Measurements from ENCODE around the gene SEMA4G. TPM values are rescaled to one million over a fixed set of nuclear protein-coding genes. Genes with fewer than 3 reads are reported as not detected.

The SEMA4G gene
- total and polyA plus RNA-seq, 2 of the 13 experiments (the other 11 are each of a cell fraction or from before 2014, with no cell fraction given), result 46.2 to 207 TPM

DNA sequence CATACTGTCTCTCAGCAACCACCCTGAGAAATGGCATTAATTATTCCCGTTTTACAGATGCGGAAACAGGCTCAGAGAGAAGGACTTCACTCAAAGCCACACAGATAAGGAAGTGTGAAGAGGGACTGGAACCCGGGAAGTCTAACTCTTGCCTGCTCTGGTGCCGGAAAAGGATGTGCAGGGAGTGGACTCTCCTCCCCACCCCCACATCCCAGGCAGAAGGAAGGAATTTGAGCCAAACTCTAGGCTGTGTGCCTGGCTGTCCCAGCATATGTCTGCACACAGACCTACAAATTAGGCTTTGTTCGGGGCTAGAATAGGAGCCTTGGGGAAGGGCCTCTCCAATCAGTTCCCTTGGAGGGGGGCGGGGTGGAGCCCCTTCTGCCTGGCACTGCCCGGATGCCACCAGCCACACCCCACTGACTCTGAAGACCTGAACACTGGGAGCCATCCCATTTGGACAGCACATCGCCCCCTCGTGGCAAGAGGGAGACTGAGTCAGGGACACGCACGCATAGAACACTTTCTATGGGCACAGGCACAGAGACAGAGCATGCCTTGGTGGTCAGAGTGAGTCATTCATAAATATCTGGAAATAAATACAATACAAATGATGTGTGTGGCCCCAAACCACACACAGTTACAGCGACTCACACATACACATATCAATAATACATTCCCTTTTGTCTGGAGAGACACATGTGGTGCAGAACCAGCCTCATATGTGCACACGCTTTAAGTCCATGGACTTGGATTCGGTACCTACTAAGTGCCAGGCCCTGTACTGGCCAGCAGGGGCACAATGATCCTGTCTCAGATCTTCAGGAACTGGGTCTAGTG, 43.4 kb downstream of the SEMA4G start (continued):
- 0 out of 2 replicates have a peak, but pooled peaks have one; percentile 16 for TF ChIP-seq IKZF5 (CRISPR knock-in tag; IDR thresholded peaks at IDR 0.05)
- no peak for TF ChIP-seq PAX8 (CRISPR knock-in tag; IDR thresholded peaks at IDR 0.05; ENCODE audit: borderline replicate concordance)
- no peak for TF ChIP-seq NFIB (CRISPR knock-in tag; IDR thresholded peaks at IDR 0.05; ENCODE audit: borderline replicate concordance)
- no peak for TF ChIP-seq ZBTB8A (CRISPR knock-in tag; IDR thresholded peaks at IDR 0.05; ENCODE audit: borderline replicate concordance, low read depth)
- peak; percentile 52; the same call in 1 of the 2 replicates for TF ChIP-seq ZNF543 (CRISPR knock-in tag; IDR thresholded peaks at IDR 0.05)
- TF ChIP-seq ZNF552 (CRISPR knock-in tag; IDR thresholded peaks at IDR 0.05; ENCODE audit: borderline replicate concordance), result peak; percentile 35; the same call in 1 of the 2 replicates
- TF ChIP-seq, protein P1, sequence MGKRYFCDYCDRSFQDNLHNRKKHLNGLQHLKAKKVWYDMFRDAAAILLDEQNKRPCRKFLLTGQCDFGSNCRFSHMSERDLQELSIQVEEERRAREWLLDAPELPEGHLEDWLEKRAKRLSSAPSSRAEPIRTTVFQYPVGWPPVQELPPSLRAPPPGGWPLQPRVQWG (CRISPR knock-in tag; IDR thresholded peaks at IDR 0.05; ENCODE audit: borderline replicate concordance, low read depth), result no peak
- no peak for TF ChIP-seq ZNF256 (CRISPR knock-in tag; conservative IDR thresholded peaks at IDR 0.05)
- TF ChIP-seq ZNF432 (CRISPR knock-in tag; IDR thresholded peaks at IDR 0.05; ENCODE audit: borderline replicate concordance), result no peak
- no peak for TF ChIP-seq BRCA1 (CRISPR knock-in tag; IDR thresholded peaks at IDR 0.05)
- TF ChIP-seq ZNF430 (CRISPR knock-in tag; IDR thresholded peaks at IDR 0.05), result no peak
- TF ChIP-seq ZNF580 (CRISPR knock-in tag; IDR thresholded peaks at IDR 0.05; ENCODE audit: borderline replicate concordance, low read depth), result 0 out of 2 replicates have a peak, but pooled peaks have one; percentile 46
- no peak for TF ChIP-seq ZFP41 (CRISPR knock-in tag; IDR thresholded peaks at IDR 0.05; ENCODE audit: borderline replicate concordance)
- TF ChIP-seq, protein P2, sequence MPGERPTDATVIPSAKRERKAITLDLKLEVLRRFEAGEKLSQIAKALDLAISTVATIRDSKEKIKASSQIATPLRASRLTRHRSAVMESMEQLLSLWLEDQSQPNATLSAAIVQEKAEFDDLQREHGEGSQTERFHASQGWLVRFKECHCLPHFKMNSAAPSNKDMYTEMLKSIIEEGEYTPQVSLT (CRISPR knock-in tag; IDR thresholded peaks at IDR 0.05; ENCODE audit: borderline replicate concordance, low read depth), result no peak
- TF ChIP-seq ZNF720 (CRISPR knock-in tag; IDR thresholded peaks at IDR 0.05), result 0 out of 2 replicates have a peak, but pooled peaks have one; percentile 7
- 0 out of 2 replicates have a peak, but pooled peaks have one; percentile 44 for TF ChIP-seq ZMYM2 (CRISPR knock-in tag; IDR thresholded peaks at IDR 0.05)
- no peak for TF ChIP-seq ZNF598 (CRISPR knock-in tag; IDR thresholded peaks at IDR 0.05; ENCODE audit: borderline replicate concordance)
- no peak for TF ChIP-seq PPARG (CRISPR knock-in tag; conservative IDR thresholded peaks at IDR 0.05)
- TF ChIP-seq, protein P3, sequence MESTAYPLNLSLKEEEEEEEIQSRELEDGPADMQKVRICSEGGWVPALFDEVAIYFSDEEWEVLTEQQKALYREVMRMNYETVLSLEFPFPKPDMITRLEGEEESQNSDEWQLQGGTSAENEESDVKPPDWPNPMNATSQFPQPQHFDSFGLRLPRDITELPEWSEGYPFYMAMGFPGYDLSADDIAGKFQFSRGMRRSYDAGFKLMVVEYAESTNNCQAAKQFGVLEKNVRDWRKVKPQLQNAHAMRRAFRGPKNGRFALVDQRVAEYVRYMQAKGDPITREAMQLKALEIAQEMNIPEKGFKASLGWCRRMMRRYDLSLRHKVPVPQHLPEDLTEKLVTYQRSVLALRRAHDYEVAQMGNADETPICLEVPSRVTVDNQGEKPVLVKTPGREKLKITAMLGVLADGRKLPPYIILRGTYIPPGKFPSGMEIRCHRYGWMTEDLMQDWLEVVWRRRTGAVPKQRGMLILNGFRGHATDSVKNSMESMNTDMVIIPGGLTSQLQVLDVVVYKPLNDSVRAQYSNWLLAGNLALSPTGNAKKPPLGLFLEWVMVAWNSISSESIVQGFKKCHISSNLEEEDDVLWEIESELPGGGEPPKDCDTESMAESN (CRISPR knock-in tag; conservative IDR thresholded peaks at IDR 0.05), result 0 out of 2 replicates have a peak, but pooled peaks have one; percentile 23
- TF ChIP-seq ZNF792 (CRISPR knock-in tag; IDR thresholded peaks at IDR 0.05), result peak; percentile 78
- no peak for TF ChIP-seq ZNF17 (CRISPR knock-in tag; IDR thresholded peaks at IDR 0.05)
- TF ChIP-seq ZNF382 (CRISPR knock-in tag; IDR thresholded peaks at IDR 0.05; ENCODE audit: borderline replicate concordance), result no peak
- no peak for TF ChIP-seq POLR2G (IDR thresholded peaks at IDR 0.05; ENCODE audit: low read depth, low read length)
- TF ChIP-seq, protein P4, sequence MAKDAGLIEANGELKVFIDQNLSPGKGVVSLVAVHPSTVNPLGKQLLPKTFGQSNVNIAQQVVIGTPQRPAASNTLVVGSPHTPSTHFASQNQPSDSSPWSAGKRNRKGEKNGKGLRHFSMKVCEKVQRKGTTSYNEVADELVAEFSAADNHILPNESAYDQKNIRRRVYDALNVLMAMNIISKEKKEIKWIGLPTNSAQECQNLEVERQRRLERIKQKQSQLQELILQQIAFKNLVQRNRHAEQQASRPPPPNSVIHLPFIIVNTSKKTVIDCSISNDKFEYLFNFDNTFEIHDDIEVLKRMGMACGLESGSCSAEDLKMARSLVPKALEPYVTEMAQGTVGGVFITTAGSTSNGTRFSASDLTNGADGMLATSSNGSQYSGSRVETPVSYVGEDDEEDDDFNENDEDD (CRISPR knock-in tag; IDR thresholded peaks at IDR 0.05; ENCODE audit: borderline replicate concordance), result no peak; the same call in 1 of the 2 replicates
